H1 (cell line): ENCODE results near the gene CD300LB. TPM values are rescaled to one million over a fixed set of nuclear protein-coding genes. Genes with fewer than 3 reads are reported as not detected.
"Not testable (repeated sequence)": the region's sequence is repeated elsewhere in the genome, so short reads cannot be mapped to it uniquely, and the experiment has no call there.

Experiments used
- CTCF ChIA-PET: fragments of 300-600 bp; sonication (Branson Sonifier 250); formaldehyde crosslinking; loops from one replicate; lab custom pipeline; 2021; ENCODE audit not compliant: partially characterized antibody; lab: Charles Lee
- POLR2A ChIA-PET: fragments of 300-600 bp; sonication (Branson Sonifier 250); formaldehyde crosslinking; loops from one replicate; lab custom pipeline; 2021; ENCODE audit warnings: inconsistent platforms; ENCODE audit not compliant: partially characterized antibody; lab: Charles Lee
- DNase-seq, 2 experiments: peaks; one replicate each; pipeline versions ENCODE4 v3.0.0 to v3.0.0-alpha.2; 2010 to 2022; ENCODE audit warnings: low spot score in 2 of 2, low read depth in 1 of 2, mixed read lengths in 1 of 2
- FAIRE-seq: peaks from 2 replicates; lab custom pipeline; 2011; peaks lifted over from hg19 to GRCh38; lab: Jason Lieb, UNC
- H2AFZ ChIP-seq: 2 replicates; pipeline ENCODE4 v1.8.1; 2012; ENCODE audit warnings: low read length, inconsistent platforms
- H2AK5ac ChIP-seq: 2 replicates; pipeline ENCODE4 v1.6.1; 2013; ENCODE audit warnings: low read depth, low read length
- H2BK120ac ChIP-seq: replicated peaks from 2 replicates; pipeline ENCODE3; 2013; ENCODE audit warnings: low read depth, low read length, inconsistent platforms
- H2BK12ac ChIP-seq: 2 replicates; pipeline ENCODE4 v1.6.1; 2013; ENCODE audit warnings: low read depth, low read length
- H2BK15ac ChIP-seq: 2 replicates; pipeline ENCODE4 v1.6.1; 2013; ENCODE audit warnings: low read length
- H2BK20ac ChIP-seq: 2 replicates; pipeline ENCODE4 v1.6.1; 2013; ENCODE audit warnings: low read length
- H2BK5ac ChIP-seq: 2 replicates; pipeline ENCODE4 v1.6.1; 2013; ENCODE audit warnings: low read depth, low read length
- H3K14ac ChIP-seq: 2 replicates; pipeline ENCODE4 v1.6.1; 2013; ENCODE audit warnings: inconsistent platforms; ENCODE audit not compliant: insufficient read length
- H3K18ac ChIP-seq: 2 replicates; pipeline ENCODE4 v1.6.1; 2013; ENCODE audit warnings: low read length; ENCODE audit errors: extremely low read depth
- H3K23ac ChIP-seq: 2 replicates; pipeline ENCODE4 v1.6.1; 2013; ENCODE audit warnings: inconsistent platforms; ENCODE audit not compliant: insufficient read length
- H3K23me2 ChIP-seq: 2 replicates; pipeline ENCODE4 v1.6.1; 2013; ENCODE audit warnings: low read depth, low read length
- H3K27ac ChIP-seq: 2 replicates; pipeline ENCODE4 v1.6.1; 2011; ENCODE audit warnings: low read depth, low read length, inconsistent platforms
- H3K27me3 ChIP-seq, 4 experiments: replicated peaks in 1 of 4; 1 replicate in 1 of 4; 2 replicates in 3 of 4; pipeline versions ENCODE4 v1.6.1 to v1.8.1; 2011 to 2013; ENCODE audit warnings: low read length in 3 of 4, mild to moderate bottlenecking in 3 of 4, inconsistent platforms in 2 of 4, mixed read lengths in 2 of 4, moderate library complexity in 1 of 4; ENCODE audit not compliant: control insufficient read depth in 3 of 4, insufficient read depth in 3 of 4; ENCODE audit errors: extremely low read depth in 1 of 4
- H3K36me3 ChIP-seq, 4 experiments: 2 replicates each; pipeline versions ENCODE4 v1.6.1 to v1.8.1; 2011 to 2013; ENCODE audit warnings: mild to moderate bottlenecking in 4 of 4, low read length in 3 of 4, moderate library complexity in 2 of 4, control low read depth in 1 of 4, inconsistent platforms in 1 of 4; ENCODE audit not compliant: insufficient read depth in 4 of 4, control insufficient read depth in 2 of 4
- H3K4ac ChIP-seq: replicated peaks from 2 replicates; pipeline ENCODE3; 2013; ENCODE audit warnings: low read length, low read depth, mixed read lengths, inconsistent platforms; ENCODE audit not compliant: insufficient read length
- H3K4me1 ChIP-seq, 4 experiments: replicated peaks in 1 of 4; 1 replicate in 1 of 4; 2 replicates in 3 of 4; pipeline versions ENCODE4 v1.6.1 to v1.8.1; 2011 to 2013; ENCODE audit warnings: low read length in 3 of 4, inconsistent platforms in 2 of 4, mixed read lengths in 1 of 4; ENCODE audit not compliant: insufficient read depth in 4 of 4, control insufficient read depth in 3 of 4
- H3K4me2 ChIP-seq, 2 experiments: 2 replicates each; pipeline versions ENCODE4 v1.6.1 to v1.8.1; 2011 to 2013; ENCODE audit warnings: low read depth in 2 of 2, low read length in 2 of 2, control low read depth in 1 of 2, inconsistent platforms in 1 of 2, mild to moderate bottlenecking in 1 of 2; ENCODE audit not compliant: insufficient read depth in 1 of 2
- H3K4me3 ChIP-seq, 4 experiments: fragments of 200-600, 300-600 bp in 1 of 4; sonication (generic), shearing (Covaris generic), sonication (Bioruptor Twin) in 1 of 4; 2 replicates each; pipeline versions ENCODE4 v1.5.1 to v1.8.1; 2011 to 2016; ENCODE audit warnings: low read length in 4 of 4, low read depth in 3 of 4, control low read depth in 2 of 4, inconsistent platforms in 2 of 4, mild to moderate bottlenecking in 2 of 4, mixed read lengths in 1 of 4, moderate library complexity in 1 of 4; ENCODE audit not compliant: insufficient read depth in 2 of 4; ENCODE audit errors: extremely low read depth in 1 of 4
- H3K56ac ChIP-seq: replicated peaks from 2 replicates; pipeline ENCODE3; 2013; ENCODE audit warnings: low read depth, mild to moderate bottlenecking, mixed read lengths, low read length, inconsistent platforms; ENCODE audit not compliant: insufficient read length
- H3K79me1 ChIP-seq: 2 replicates; pipeline ENCODE4 v1.6.1; 2013; ENCODE audit warnings: low read depth, low read length, control low read depth
- H3K79me2 ChIP-seq, 2 experiments: 2 replicates each; pipeline versions ENCODE4 v1.6.1 to v1.8.1; 2012 to 2013; ENCODE audit warnings: low read length in 2 of 2, mild to moderate bottlenecking in 2 of 2, inconsistent platforms in 1 of 2; ENCODE audit not compliant: insufficient read depth in 2 of 2, control insufficient read depth in 1 of 2
- H3K9ac ChIP-seq, 4 experiments: replicated peaks in 1 of 4; 1 replicate in 1 of 4; 2 replicates in 3 of 4; pipeline versions ENCODE4 v1.6.1 to v1.8.1; 2011 to 2013; ENCODE audit warnings: low read depth in 3 of 4, low read length in 3 of 4, control low read depth in 2 of 4, mild to moderate bottlenecking in 2 of 4, moderate library complexity in 2 of 4, inconsistent platforms in 1 of 4; ENCODE audit errors: extremely low read depth in 1 of 4
- H3K9me3 ChIP-seq, 2 experiments: 2 replicates each; pipeline versions ENCODE4 v1.6.1 to v1.8.1; 2012 to 2013; ENCODE audit warnings: mild to moderate bottlenecking in 2 of 2, moderate library complexity in 2 of 2, control low read depth in 1 of 2, inconsistent platforms in 1 of 2, low read depth in 1 of 2, low read length in 1 of 2, mixed read lengths in 1 of 2; ENCODE audit not compliant: insufficient read depth in 2 of 2
- H4K20me1 ChIP-seq, 2 experiments: replicated peaks in 1 of 2; 2 replicates each; pipeline versions ENCODE3 to v1.8.1; 2011 to 2013; ENCODE audit warnings: inconsistent platforms in 2 of 2, low read length in 2 of 2, mild to moderate bottlenecking in 1 of 2; ENCODE audit not compliant: insufficient read depth in 2 of 2, control insufficient read depth in 1 of 2
- H4K5ac ChIP-seq: 2 replicates; pipeline ENCODE4 v1.6.1; 2013; ENCODE audit warnings: low read length, low read depth, mixed read lengths, inconsistent platforms; ENCODE audit not compliant: insufficient read length
- H4K8ac ChIP-seq: 2 replicates; pipeline ENCODE4 v1.8.0; 2013; ENCODE audit warnings: mild to moderate bottlenecking, moderate library complexity, low read length, inconsistent platforms; ENCODE audit not compliant: insufficient read depth; ENCODE audit errors: extremely low read depth
- H4K91ac ChIP-seq: replicated peaks from 2 replicates; pipeline ENCODE3; 2013; ENCODE audit warnings: low read length, mixed read lengths, inconsistent platforms; ENCODE audit not compliant: insufficient read length
- WGBS, 2 experiments: shearing (Covaris generic) in 1 of 2; methylation state at CpG; one replicate each; pipeline versions ENCODE4 v1.1.6 to v1.1.7; 2013 to 2015; ENCODE audit warnings: low lambda C conversion rate in 2 of 2, mixed read lengths in 2 of 2, inconsistent platforms in 1 of 2, low coverage in 1 of 2, missing lambda C conversion rate in 1 of 2; ENCODE audit not compliant: insufficient replicate concordance in 2 of 2, insufficient coverage in 1 of 2, insufficient read length in 1 of 2; ENCODE audit errors: extremely low coverage in 1 of 2, missing lambda C conversion rate in 1 of 2; 5-methylcytosine and 5-hydroxymethylcytosine counted together
- polyA plus RNA-seq, 7 experiments: library from polyadenylated mRNA; depleted of rRNA in 3 of 7; stranded (reverse) in 5 of 7; unstranded in 2 of 7; fragments of >200 nt in 5 of 7; fragments of 200-250 nt in 2 of 7; gene quantifications; 1 replicate in 5 of 7; 2 replicates in 1 of 7; 4 replicates in 1 of 7; pipeline versions ENCODE4 v1.2.1 to v1.2.3, GENCODE V29; 2011 to 2013; ENCODE audit warnings: missing spikeins in 2 of 7, mixed read lengths in 2 of 7
- total RNA-seq: library from RNA; stranded (reverse); fragmentation: NEBNext Ultra II Directional; extraction: Animal tissue kit (Norgen Biotek cat#: 25700); gene quantifications from 2 replicates; pipeline ENCODE4 v1.2.1, GENCODE V29; 2021

The CD300LB gene
- total and polyA plus RNA-seq, 2 of the 8 experiments (the other 6 are each of a cell fraction or from before 2014, with no cell fraction given), result not detected

DNA sequence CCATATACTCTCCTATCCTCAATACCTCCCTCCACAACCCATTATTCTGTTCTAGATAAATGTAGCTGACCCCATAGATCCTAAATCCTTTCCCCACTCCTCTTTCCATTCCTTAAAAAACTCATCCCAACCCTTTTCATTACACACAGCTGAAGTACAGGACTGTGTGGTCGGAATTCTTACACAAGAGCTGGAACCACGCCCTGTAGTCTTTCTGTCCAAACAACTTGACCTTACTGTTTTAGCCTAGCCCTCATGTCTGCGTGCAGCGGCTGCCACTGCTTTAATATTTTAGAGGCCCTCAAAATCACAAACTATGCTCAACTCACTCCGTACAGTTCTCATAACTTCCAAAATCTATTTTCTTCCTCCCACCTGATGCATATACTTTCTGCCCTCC is 27.3 kb downstream of the CD300LB start:
- H3K18ac ChIP-seq, H3K23ac ChIP-seq, H3K27me3 ChIP-seq, H2BK15ac ChIP-seq, H3K4me1 ChIP-seq, H3K27ac ChIP-seq, H3K23me2 ChIP-seq, DNase-seq, H4K8ac ChIP-seq, H2BK12ac ChIP-seq, H3K9ac ChIP-seq, H3K56ac ChIP-seq, H3K9me3 ChIP-seq, H2AK5ac ChIP-seq, H3K79me2 ChIP-seq, H2BK120ac ChIP-seq, H2BK5ac ChIP-seq, H3K14ac ChIP-seq, FAIRE-seq, H4K20me1 ChIP-seq, H4K5ac ChIP-seq, H3K79me1 ChIP-seq, H3K4me2 ChIP-seq, H3K4me3 ChIP-seq, H2BK20ac ChIP-seq, H3K4ac ChIP-seq, H2AFZ ChIP-seq, POLR2A ChIA-PET, H3K36me3 ChIP-seq, H4K91ac ChIP-seq: not testable (repeated sequence)
- 95% methylated on average over 5 of the region's 5 CpGs; no CpG with 5 or more reads in 1 of the 2 experiments for WGBS, 2 experiments
- CTCF ChIA-PET, result interaction anchor here (0.6 kb wide), 2 partner anchors 28 to 1076 kb away, joined by 3 read pairs; no protein-coding TSS in a partner anchor
